HEK293 (cell line): ENCODE measurements around the gene ITPKB.

Experiments used
- CTCF ChIA-PET: fragments of 350-600 bp; formaldehyde crosslinking; extraction: SDS; loops from one replicate; lab custom pipeline; 2021; ENCODE audit warnings: antibody characterized with exemption; lab: Yijun Ruan, JAX
- POLR2A ChIA-PET: fragments of 300-600 bp; formaldehyde crosslinking; extraction: SDS; loops from one replicate; lab custom pipeline; 2020; ENCODE audit warnings: antibody characterized with exemption, inconsistent platforms; lab: Yijun Ruan, JAX
- H3K27ac ChIP-seq: fragments of 200-500 bp; sonication (Bioruptor generic); 2 replicates; pipeline ENCODE4 v1.5.1; 2014; ENCODE audit warnings: low read depth, low read length, control low read depth, inconsistent platforms; ENCODE audit errors: extremely low read depth
- H3K36me3 ChIP-seq, 2 experiments: fragments of 200-500 bp in 1 of 2; sonication (Bioruptor generic) in 1 of 2; 1 replicate in 1 of 2; 2 replicates in 1 of 2; pipeline ENCODE4 v1.5.1; 2014 to 2017; ENCODE audit warnings: inconsistent platforms in 2 of 2, low read length in 2 of 2; ENCODE audit not compliant: control insufficient read depth in 2 of 2, insufficient read depth in 1 of 2
- H3K4me1 ChIP-seq: fragments of 200-500 bp; sonication (Bioruptor generic); 2 replicates; pipeline ENCODE4 v1.5.1; 2014; ENCODE audit warnings: mild to moderate bottlenecking, low read length, inconsistent platforms; ENCODE audit not compliant: control insufficient read depth, insufficient read depth
- H3K4me3 ChIP-seq: 2 replicates; pipeline ENCODE4 v1.5.1; 2011; ENCODE audit warnings: low read depth, mild to moderate bottlenecking, control low read depth, low read length, moderate library complexity
- H3K9me3 ChIP-seq: fragments of 200-500 bp; sonication (Bioruptor generic); 2 replicates; pipeline ENCODE4 v1.5.1; 2014; ENCODE audit warnings: low read depth, low read length, inconsistent platforms; ENCODE audit not compliant: control insufficient read depth, insufficient read depth
- BCL11B ChIP-seq: fragments of 450-650 bp; formaldehyde crosslinking; IDR thresholded peaks from 2 replicates; pipeline ENCODE4 v1.5.1; 2016; ENCODE audit warnings: low read depth, missing biosample characterization, missing genetic modification characterization
- BCL6B ChIP-seq: fragments of 450-650 bp; formaldehyde crosslinking; IDR thresholded peaks from 2 replicates; pipeline ENCODE4 v1.5.1; 2017; ENCODE audit warnings: missing biosample characterization, missing genetic modification characterization
- GLI4 ChIP-seq: fragments of 450-650 bp; formaldehyde crosslinking; IDR thresholded peaks from 2 replicates; pipeline ENCODE4 v1.5.1; 2016; ENCODE audit warnings: missing biosample characterization, missing genetic modification characterization
- GLIS1 ChIP-seq: fragments of 450-650 bp; formaldehyde crosslinking; IDR thresholded peaks from 2 replicates; pipeline ENCODE4 v1.5.1; 2016; ENCODE audit warnings: missing biosample characterization, missing genetic modification characterization
- GLIS2 ChIP-seq: fragments of 450-650 bp; formaldehyde crosslinking; IDR thresholded peaks from 2 replicates; pipeline ENCODE4 v1.5.1; 2016; ENCODE audit warnings: missing biosample characterization, missing genetic modification characterization
- HOXA7 ChIP-seq: sonication (generic); formaldehyde crosslinking; IDR thresholded peaks from 2 replicates; pipeline ENCODE4 v1.8.1; 2022; ENCODE audit warnings: missing genetic modification reagents, borderline replicate concordance
- KLF17 ChIP-seq: fragments of 450-650 bp; formaldehyde crosslinking; IDR thresholded peaks from 2 replicates; pipeline ENCODE4 v1.5.1; 2016; ENCODE audit warnings: missing biosample characterization, missing genetic modification characterization
- OSR2 ChIP-seq: fragments of 450-650 bp; formaldehyde crosslinking; IDR thresholded peaks from 2 replicates; pipeline ENCODE4 v1.5.1; 2016; ENCODE audit warnings: missing biosample characterization, missing genetic modification characterization
- OVOL3 ChIP-seq: fragments of 450-650 bp; formaldehyde crosslinking; IDR thresholded peaks from 2 replicates; pipeline ENCODE4 v1.5.1; 2016; ENCODE audit warnings: missing biosample characterization, missing genetic modification characterization
- SALL2 ChIP-seq: fragments of 450-650 bp; formaldehyde crosslinking; IDR thresholded peaks from 2 replicates; pipeline ENCODE4 v1.5.0; 2017; ENCODE audit warnings: missing biosample characterization, mild to moderate bottlenecking, missing genetic modification characterization, borderline replicate concordance
- ZBTB21 ChIP-seq: fragments of 450-650 bp; formaldehyde crosslinking; IDR thresholded peaks from 2 replicates; pipeline ENCODE4 v1.5.1; 2017; ENCODE audit warnings: missing biosample characterization, missing genetic modification characterization
- ZFP41 ChIP-seq: fragments of 450-650 bp; formaldehyde crosslinking; IDR thresholded peaks from 2 replicates; pipeline ENCODE4 v1.5.1; 2016; ENCODE audit warnings: missing biosample characterization, missing genetic modification characterization, borderline replicate concordance
- ZIC2 ChIP-seq: fragments of 450-650 bp; formaldehyde crosslinking; IDR thresholded peaks from 2 replicates; pipeline ENCODE4 v1.5.1; 2016; ENCODE audit warnings: missing biosample characterization, missing genetic modification characterization
- ZNF132 ChIP-seq: fragments of 450-650 bp; formaldehyde crosslinking; IDR thresholded peaks from 2 replicates; pipeline ENCODE4 v1.5.1; 2017; ENCODE audit warnings: missing biosample characterization, missing genetic modification characterization, borderline replicate concordance
- ZNF133 ChIP-seq: fragments of 450-650 bp; formaldehyde crosslinking; IDR thresholded peaks from 2 replicates; pipeline ENCODE4 v1.5.1; 2016; ENCODE audit warnings: missing biosample characterization, missing genetic modification characterization
- ZNF155 ChIP-seq: fragments of 450-650 bp; formaldehyde crosslinking; IDR thresholded peaks from 2 replicates; pipeline ENCODE4 v1.5.1; 2016; ENCODE audit warnings: missing biosample characterization, missing genetic modification characterization
- ZNF174 ChIP-seq: fragments of 450-650 bp; formaldehyde crosslinking; IDR thresholded peaks from 2 replicates; pipeline ENCODE4 v1.5.0; 2017; ENCODE audit warnings: missing biosample characterization, mild to moderate bottlenecking, missing genetic modification characterization
- ZNF214 ChIP-seq: fragments of 450-650 bp; formaldehyde crosslinking; IDR thresholded peaks from 2 replicates; pipeline ENCODE4 v1.5.1; 2017; ENCODE audit warnings: missing biosample characterization, mild to moderate bottlenecking, missing genetic modification characterization, borderline replicate concordance
- ZNF280D ChIP-seq: fragments of 450-650 bp; formaldehyde crosslinking; IDR thresholded peaks from 2 replicates; pipeline ENCODE4 v1.5.1; 2016; ENCODE audit warnings: missing biosample characterization, missing genetic modification characterization
- ZNF335 ChIP-seq: fragments of 450-650 bp; formaldehyde crosslinking; conservative IDR thresholded peaks from 2 replicates; pipeline ENCODE4 v1.5.1; 2016; ENCODE audit warnings: missing biosample characterization, missing genetic modification characterization
- ZNF341 ChIP-seq: fragments of 450-650 bp; formaldehyde crosslinking; IDR thresholded peaks from 2 replicates; pipeline ENCODE4; 2016; ENCODE audit warnings: low read depth, missing biosample characterization, missing genetic modification characterization
- ZNF366 ChIP-seq: fragments of 450-650 bp; formaldehyde crosslinking; conservative IDR thresholded peaks from 2 replicates; pipeline ENCODE4 v1.5.1; 2016; ENCODE audit warnings: missing biosample characterization, missing genetic modification characterization
- ZNF391 ChIP-seq: fragments of 450-650 bp; formaldehyde crosslinking; IDR thresholded peaks from 2 replicates; pipeline ENCODE4 v1.5.1; 2016; ENCODE audit warnings: low read depth, missing biosample characterization, missing genetic modification characterization, borderline replicate concordance
- ZNF48 ChIP-seq: fragments of 450-650 bp; formaldehyde crosslinking; IDR thresholded peaks from 2 replicates; pipeline ENCODE4 v1.5.1; 2016; ENCODE audit warnings: missing biosample characterization, missing genetic modification characterization
- ZNF529 ChIP-seq: fragments of 450-650 bp; formaldehyde crosslinking; IDR thresholded peaks from 2 replicates; pipeline ENCODE4 v1.5.1; 2017; ENCODE audit warnings: missing genetic modification characterization, missing biosample characterization; ENCODE audit not compliant: insufficient replicate concordance
- ZNF548 ChIP-seq: fragments of 450-650 bp; formaldehyde crosslinking; IDR thresholded peaks from 2 replicates; pipeline ENCODE4 v1.5.1; 2016; ENCODE audit warnings: missing biosample characterization, missing genetic modification characterization
- ZNF600 ChIP-seq: fragments of 450-650 bp; formaldehyde crosslinking; IDR thresholded peaks from 2 replicates; pipeline ENCODE4 v1.5.1; 2016; ENCODE audit warnings: missing biosample characterization, missing genetic modification characterization
- ZNF660 ChIP-seq: fragments of 450-650 bp; IDR thresholded peaks from 2 replicates; pipeline ENCODE4 v1.5.1; 2018; ENCODE audit warnings: missing biosample characterization, mild to moderate bottlenecking, missing genetic modification characterization
- ZNF837 ChIP-seq: fragments of 450-650 bp; formaldehyde crosslinking; IDR thresholded peaks from 2 replicates; pipeline ENCODE4 v1.5.1; 2016; ENCODE audit warnings: missing biosample characterization, missing genetic modification characterization
- ZSCAN23 ChIP-seq: fragments of 450-650 bp; formaldehyde crosslinking; IDR thresholded peaks from 2 replicates; pipeline ENCODE4 v1.5.1; 2016; ENCODE audit warnings: missing biosample characterization, missing genetic modification characterization

The ITPKB gene

GRCh38 chr1:226645279-226645976 is 93.7 kb downstream of the ITPKB start:
- peaks cover 0 to 27% of the 10 kb centered on the region in 2 experiments; a peak in 1 of 3 replicates for H3K36me3 ChIP-seq
- TF ChIP-seq ZNF341 (tag by site-specific recombination), result 0 out of 2 replicates have a peak, but pooled peaks have one; percentile 16
- no peak for TF ChIP-seq ZNF366
- TF ChIP-seq ZNF335 (tag by site-specific recombination), result no peak
- no peak for TF ChIP-seq KLF17 (tag by site-specific recombination)
- no peak for TF ChIP-seq ZBTB21 (tag by site-specific recombination)
- TF ChIP-seq, all 188 proteins: peak for 1
- H3K4me3 ChIP-seq, result no peak overlapping the region
- H3K4me1 ChIP-seq, result 0 out of 2 replicates have a peak, but pooled peaks cover 3% of the 10 kb centered on the region
- ChIA-PET POLR2A (interaction anchor here (0.6 kb wide), 1 partner anchor 293 kb away, joined by 5 read pairs; no protein-coding TSS in a partner anchor), CTCF (interaction anchor here (0.9 to 1.1 kb wide), 2 partner anchors 11 to 164 kb away, joined by 4 to 6 read pairs; no protein-coding TSS in a partner anchor)
- no peak overlapping the region for H3K27ac ChIP-seq
- H3K9me3 ChIP-seq, result no peaks in the 10 kb centered on the region

- H3K4me3 ChIP-seq, result no peak overlapping the region
- H3K36me3 ChIP-seq, result peaks cover 0 to 27% of the 10 kb centered on the region in 2 experiments; a peak in 1 of 3 replicates
- H3K9me3 ChIP-seq, result no peaks in the 10 kb centered on the region
- POLR2A ChIA-PET, result no interaction called here
- CTCF ChIA-PET, result interaction anchor here (0.8 to 1.3 kb wide), 3 partner anchors 11 to 48 kb away, joined by 4 to 5 read pairs (median 4); no protein-coding TSS in a partner anchor
- H3K27ac ChIP-seq, result no peak overlapping the region
- 0 out of 2 replicates have a peak, but pooled peaks cover 3% of the 10 kb centered on the region for H3K4me1 ChIP-seq
- TF ChIP-seq GLI4 (tag by site-specific recombination) (no peak), ZNF391 (tag by site-specific recombination) (no peak), SALL2 (tag by site-specific recombination) (no peak), ZFP41 (tag by site-specific recombination) (no peak), ZNF600 (peak; percentile 62; the same call in 1 of the 2 replicates), ZNF132 (no peak), ZNF341 (tag by site-specific recombination) (no peak), ZNF48 (tag by site-specific recombination) (no peak), OSR2 (tag by site-specific recombination) (no peak), BCL6B (tag by site-specific recombination) (no peak), ZNF837 (tag by site-specific recombination) (no peak), ZNF548 (tag by site-specific recombination) (no peak), OVOL3 (tag by site-specific recombination) (no peak), ZNF174 (tag by site-specific recombination) (no peak), HOXA7 (no peak), ZNF214 (no peak), ZNF280D (tag by site-specific recombination) (no peak), ZNF133 (no peak), GLIS2 (tag by site-specific recombination) (peak; percentile 49; the same call in 1 of the 2 replicates), BCL11B (tag by site-specific recombination) (no peak), ZNF529 (tag by site-specific recombination) (no peak), ZIC2 (peak; percentile 51; the same call in 1 of the 2 replicates), GLIS1 (peak; percentile 95), ZNF660 (tag by site-specific recombination) (no peak), ZSCAN23 (tag by site-specific recombination) (no peak), ZNF155 (tag by site-specific recombination) (no peak)
Observed at GRCh38 chr1:226644541-226645176, 94.4 kb downstream of the ITPKB start.
